Liver (tissue), 3 donors: ENCODE data around the gene PRPSAP2.

Experiments
- EGR1 ChIP-seq, 2 donors: IDR thresholded peaks; 2 replicates each; pipeline ENCODE4 v1.6.1; 2016 to 2018; ENCODE audit warnings: antibody characterized with exemption in 2 of 2, low read depth in 2 of 2
- FOXA1 ChIP-seq: IDR thresholded peaks from 2 replicates; pipeline ENCODE4 v1.6.1; 2016; ENCODE audit warnings: antibody characterized with exemption
- JUND ChIP-seq, 2 donors: IDR thresholded peaks; 2 replicates each; pipeline ENCODE4 v1.6.1; 2016; ENCODE audit warnings: antibody characterized with exemption in 2 of 2
- SP1 ChIP-seq: IDR thresholded peaks from 2 replicates; pipeline ENCODE4 v1.6.1; 2018; ENCODE audit warnings: antibody characterized with exemption, mild to moderate bottlenecking
- YY1 ChIP-seq: IDR thresholded peaks from 2 replicates; pipeline ENCODE4 v1.6.1; 2016; ENCODE audit warnings: antibody characterized with exemption, mild to moderate bottlenecking
- TF ChIP-seq, protein P1 (sequence below): fragments of 150-350 bp; IDR thresholded peaks from 2 replicates; pipeline ENCODE4 v1.5.1; 2017; ENCODE audit warnings: improper control_type of control experiment, low read depth, low read length; ENCODE audit not compliant: missing input control
- TF ChIP-seq, protein P2 (sequence below): IDR thresholded peaks from 2 replicates; pipeline ENCODE4 v1.6.1; 2016; ENCODE audit warnings: antibody characterized with exemption
- TF ChIP-seq, protein P3 (sequence below): IDR thresholded peaks from 2 replicates; pipeline ENCODE4 v1.6.1; 2016; ENCODE audit warnings: antibody characterized with exemption
- TF ChIP-seq, protein P4 (sequence below): IDR thresholded peaks from 2 replicates; pipeline ENCODE4 v1.6.1; 2016; ENCODE audit warnings: antibody characterized with exemption, mild to moderate bottlenecking
- TF ChIP-seq, protein P5 (sequence below): IDR thresholded peaks from 2 replicates; pipeline ENCODE4 v1.6.1; 2016; ENCODE audit warnings: antibody characterized with exemption
- donor health status: healthy.
- donor health status: healthy.

DNA sequence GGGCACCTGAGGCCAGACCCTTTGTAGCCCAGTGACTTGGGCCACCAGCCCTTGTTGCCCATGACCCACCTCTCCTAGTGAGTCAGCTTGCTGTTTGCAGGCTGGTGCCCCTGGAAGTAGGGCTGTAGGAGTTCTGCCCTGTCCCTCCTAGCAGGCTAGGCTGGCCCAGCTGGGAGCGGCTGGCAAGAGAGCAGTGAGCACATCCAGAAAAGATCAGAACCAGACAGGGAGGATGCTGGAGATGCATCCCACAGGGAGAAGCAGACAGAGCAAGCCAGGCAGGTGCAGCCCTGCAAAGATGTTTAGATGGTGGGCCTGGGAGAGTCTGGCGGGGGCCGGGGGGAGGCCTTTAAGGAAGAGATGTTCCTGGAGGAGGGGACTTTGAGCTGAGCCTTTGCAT is 96.4 kb downstream of the PRPSAP2 start:
- TF ChIP-seq, protein P1, sequence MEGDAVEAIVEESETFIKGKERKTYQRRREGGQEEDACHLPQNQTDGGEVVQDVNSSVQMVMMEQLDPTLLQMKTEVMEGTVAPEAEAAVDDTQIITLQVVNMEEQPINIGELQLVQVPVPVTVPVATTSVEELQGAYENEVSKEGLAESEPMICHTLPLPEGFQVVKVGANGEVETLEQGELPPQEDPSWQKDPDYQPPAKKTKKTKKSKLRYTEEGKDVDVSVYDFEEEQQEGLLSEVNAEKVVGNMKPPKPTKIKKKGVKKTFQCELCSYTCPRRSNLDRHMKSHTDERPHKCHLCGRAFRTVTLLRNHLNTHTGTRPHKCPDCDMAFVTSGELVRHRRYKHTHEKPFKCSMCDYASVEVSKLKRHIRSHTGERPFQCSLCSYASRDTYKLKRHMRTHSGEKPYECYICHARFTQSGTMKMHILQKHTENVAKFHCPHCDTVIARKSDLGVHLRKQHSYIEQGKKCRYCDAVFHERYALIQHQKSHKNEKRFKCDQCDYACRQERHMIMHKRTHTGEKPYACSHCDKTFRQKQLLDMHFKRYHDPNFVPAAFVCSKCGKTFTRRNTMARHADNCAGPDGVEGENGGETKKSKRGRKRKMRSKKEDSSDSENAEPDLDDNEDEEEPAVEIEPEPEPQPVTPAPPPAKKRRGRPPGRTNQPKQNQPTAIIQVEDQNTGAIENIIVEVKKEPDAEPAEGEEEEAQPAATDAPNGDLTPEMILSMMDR = no peak
- TF ChIP-seq EGR1 (IDR thresholded peaks at IDR 0.05; ENCODE audit: low read depth in 2 of 2) = no peak
- no peak for TF ChIP-seq YY1
- TF ChIP-seq, protein P2, sequence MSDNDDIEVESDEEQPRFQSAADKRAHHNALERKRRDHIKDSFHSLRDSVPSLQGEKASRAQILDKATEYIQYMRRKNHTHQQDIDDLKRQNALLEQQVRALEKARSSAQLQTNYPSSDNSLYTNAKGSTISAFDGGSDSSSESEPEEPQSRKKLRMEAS = no peak
- TF ChIP-seq, protein P3, sequence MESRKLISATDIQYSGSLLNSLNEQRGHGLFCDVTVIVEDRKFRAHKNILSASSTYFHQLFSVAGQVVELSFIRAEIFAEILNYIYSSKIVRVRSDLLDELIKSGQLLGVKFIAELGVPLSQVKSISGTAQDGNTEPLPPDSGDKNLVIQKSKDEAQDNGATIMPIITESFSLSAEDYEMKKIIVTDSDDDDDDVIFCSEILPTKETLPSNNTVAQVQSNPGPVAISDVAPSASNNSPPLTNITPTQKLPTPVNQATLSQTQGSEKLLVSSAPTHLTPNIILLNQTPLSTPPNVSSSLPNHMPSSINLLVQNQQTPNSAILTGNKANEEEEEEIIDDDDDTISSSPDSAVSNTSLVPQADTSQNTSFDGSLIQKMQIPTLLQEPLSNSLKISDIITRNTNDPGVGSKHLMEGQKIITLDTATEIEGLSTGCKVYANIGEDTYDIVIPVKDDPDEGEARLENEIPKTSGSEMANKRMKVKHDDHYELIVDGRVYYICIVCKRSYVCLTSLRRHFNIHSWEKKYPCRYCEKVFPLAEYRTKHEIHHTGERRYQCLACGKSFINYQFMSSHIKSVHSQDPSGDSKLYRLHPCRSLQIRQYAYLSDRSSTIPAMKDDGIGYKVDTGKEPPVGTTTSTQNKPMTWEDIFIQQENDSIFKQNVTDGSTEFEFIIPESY = no peak
- TF ChIP-seq, protein P4, sequence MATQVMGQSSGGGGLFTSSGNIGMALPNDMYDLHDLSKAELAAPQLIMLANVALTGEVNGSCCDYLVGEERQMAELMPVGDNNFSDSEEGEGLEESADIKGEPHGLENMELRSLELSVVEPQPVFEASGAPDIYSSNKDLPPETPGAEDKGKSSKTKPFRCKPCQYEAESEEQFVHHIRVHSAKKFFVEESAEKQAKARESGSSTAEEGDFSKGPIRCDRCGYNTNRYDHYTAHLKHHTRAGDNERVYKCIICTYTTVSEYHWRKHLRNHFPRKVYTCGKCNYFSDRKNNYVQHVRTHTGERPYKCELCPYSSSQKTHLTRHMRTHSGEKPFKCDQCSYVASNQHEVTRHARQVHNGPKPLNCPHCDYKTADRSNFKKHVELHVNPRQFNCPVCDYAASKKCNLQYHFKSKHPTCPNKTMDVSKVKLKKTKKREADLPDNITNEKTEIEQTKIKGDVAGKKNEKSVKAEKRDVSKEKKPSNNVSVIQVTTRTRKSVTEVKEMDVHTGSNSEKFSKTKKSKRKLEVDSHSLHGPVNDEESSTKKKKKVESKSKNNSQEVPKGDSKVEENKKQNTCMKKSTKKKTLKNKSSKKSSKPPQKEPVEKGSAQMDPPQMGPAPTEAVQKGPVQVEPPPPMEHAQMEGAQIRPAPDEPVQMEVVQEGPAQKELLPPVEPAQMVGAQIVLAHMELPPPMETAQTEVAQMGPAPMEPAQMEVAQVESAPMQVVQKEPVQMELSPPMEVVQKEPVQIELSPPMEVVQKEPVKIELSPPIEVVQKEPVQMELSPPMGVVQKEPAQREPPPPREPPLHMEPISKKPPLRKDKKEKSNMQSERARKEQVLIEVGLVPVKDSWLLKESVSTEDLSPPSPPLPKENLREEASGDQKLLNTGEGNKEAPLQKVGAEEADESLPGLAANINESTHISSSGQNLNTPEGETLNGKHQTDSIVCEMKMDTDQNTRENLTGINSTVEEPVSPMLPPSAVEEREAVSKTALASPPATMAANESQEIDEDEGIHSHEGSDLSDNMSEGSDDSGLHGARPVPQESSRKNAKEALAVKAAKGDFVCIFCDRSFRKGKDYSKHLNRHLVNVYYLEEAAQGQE = no peak
- TF ChIP-seq FOXA1 = no peak
- no peak for TF ChIP-seq SP1
- TF ChIP-seq JUND (IDR thresholded peaks at IDR 0.05) = no peak
- TF ChIP-seq, protein P5, sequence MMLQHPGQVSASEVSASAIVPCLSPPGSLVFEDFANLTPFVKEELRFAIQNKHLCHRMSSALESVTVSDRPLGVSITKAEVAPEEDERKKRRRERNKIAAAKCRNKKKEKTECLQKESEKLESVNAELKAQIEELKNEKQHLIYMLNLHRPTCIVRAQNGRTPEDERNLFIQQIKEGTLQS = no peak
